ENCODE results near the gene CTDSPL2.
A peak's percentile ranks its signal among the peaks of the same experiment; 100 is the strongest.
"Not testable (repeated sequence)": the region's sequence is repeated elsewhere in the genome, so short reads cannot be mapped to it uniquely, and the experiment has no call there.

Gene CTDSPL2

GRCh38 chr15:44482090-44482489, 54.7 kb downstream of the CTDSPL2 start:
- no peak for DNase-seq (ENCODE audit: low read depth in 2 of 3, low spot score in 1 of 3)

GRCh38 chr15:44485880-44486279, 58.5 kb downstream of the CTDSPL2 start:
- DNase-seq (ENCODE audit: low read depth in 2 of 3, low spot score in 1 of 3), result no peak

- no peak for DNase-seq (ENCODE audit: low read depth in 2 of 3, low spot score in 1 of 3)
These were observed 62.0 kb downstream of the CTDSPL2 start for GRCh38 chr15:44489464-44489863.

GRCh38 chr15:44490622-44491021, 63.2 kb downstream of the CTDSPL2 start:
- DNase-seq (ENCODE audit: low read depth in 2 of 3, low spot score in 1 of 3), result no peak

GRCh38 chr15:44492040-44492439, 64.6 kb downstream of the CTDSPL2 start:
- DNase-seq (ENCODE audit: low read depth in 2 of 3, low spot score in 1 of 3), result no peak

- no peak for DNase-seq (ENCODE audit: low read depth in 2 of 3, low spot score in 1 of 3)
These were observed 65.2 kb downstream of the CTDSPL2 start for GRCh38 chr15:44492672-44493071.

- DNase-seq (ENCODE audit: low read depth in 2 of 3, low spot score in 1 of 3), result no peak
These were observed 68.1 kb downstream of the CTDSPL2 start for GRCh38 chr15:44495562-44495961.

- no peak for DNase-seq (ENCODE audit: low read depth in 2 of 3, low spot score in 1 of 3)
These were observed 73.1 kb downstream of the CTDSPL2 start for GRCh38 chr15:44500555-44500954.

- no peak for DNase-seq (ENCODE audit: low read depth in 2 of 3, low spot score in 1 of 3)
These were observed 74.4 kb downstream of the CTDSPL2 start for GRCh38 chr15:44501768-44502366.

- no peak for DNase-seq (ENCODE audit: low read depth in 2 of 3, low spot score in 1 of 3)
These were observed 89.0 kb downstream of the CTDSPL2 start for GRCh38 chr15:44516436-44516835.

- no peak for DNase-seq (ENCODE audit: low read depth in 2 of 3, low spot score in 1 of 3)
These were observed 92.1 kb downstream of the CTDSPL2 start for GRCh38 chr15:44519537-44519936.

- no peak for DNase-seq (ENCODE audit: low read depth in 2 of 3, low spot score in 1 of 3)
These were observed 97.6 kb downstream of the CTDSPL2 start for GRCh38 chr15:44525018-44525417.

GRCh38 chr15:44527241-44527640, 99.8 kb downstream of the CTDSPL2 start:
- no peak for DNase-seq (ENCODE audit: low read depth in 2 of 3, low spot score in 1 of 3)

GRCh38 chr15:44529864-44530604, 102.6 kb downstream of the CTDSPL2 start:
- no peak for DNase-seq (ENCODE audit: low read depth in 2 of 3, low spot score in 1 of 3)

GRCh38 chr15:44530653-44531052, 103.2 kb downstream of the CTDSPL2 start:
- no peak for DNase-seq (ENCODE audit: low read depth in 2 of 3, low spot score in 1 of 3)

GRCh38 chr15:44532275-44532674, 104.8 kb downstream of the CTDSPL2 start:
- not testable (repeated sequence) for DNase-seq (ENCODE audit: low read depth in 2 of 3, low spot score in 1 of 3)

- DNase-seq (ENCODE audit: low read depth in 2 of 3, low spot score in 1 of 3), result no peak
These were observed 105.3 kb downstream of the CTDSPL2 start for GRCh38 chr15:44532689-44533088.

- DNase-seq (ENCODE audit: low read depth in 2 of 3, low spot score in 1 of 3), result no peak
These were observed 107.7 kb downstream of the CTDSPL2 start for GRCh38 chr15:44535092-44535491.

- DNase-seq (ENCODE audit: low read depth in 2 of 3, low spot score in 1 of 3), result peak in 2 of 3 donors; percentile 8 to 24
These were observed 108.3 kb downstream of the CTDSPL2 start for GRCh38 chr15:44535523-44536301.

- no peak for DNase-seq (ENCODE audit: low read depth in 2 of 3, low spot score in 1 of 3)
These were observed 109.0 kb downstream of the CTDSPL2 start for GRCh38 chr15:44536302-44536961.

- peak; percentile 89 to 93 (median 92) for DNase-seq (ENCODE audit: low read depth in 2 of 3, low spot score in 1 of 3)
These were observed 109.7 kb downstream of the CTDSPL2 start, which contains the start of gene EIF3J for GRCh38 chr15:44536962-44537734. Gene EIF3J, plus strand, starts transcription at chr15:44537147. Its CDS starts 48 bp downstream, at chr15:44537195.

Measured in stimulated activated CD4-positive, alpha-beta T cell treated with anti-CD3 and anti-CD28 coated beads, Interleukin-12 subunit alpha, Interleukin-12 subunit beta, amount 100 ng/mL, for 48 hours (primary cell).